ENCODE measurements around the gene TCF4.

GRCh38 chr18:55603775-55604174 lies 15.8 kb upstream of the TCF4 start:
- TF ChIP-seq CTCF (IDR thresholded peaks at IDR 0.05; ENCODE audit: low read length) (no peak), EZH2 (optimal IDR thresholded peaks at IDR 0.05; ENCODE audit: low read depth, low read length) (no peak)
